ENCODE measurements around the gene ZNF235.

DNA sequence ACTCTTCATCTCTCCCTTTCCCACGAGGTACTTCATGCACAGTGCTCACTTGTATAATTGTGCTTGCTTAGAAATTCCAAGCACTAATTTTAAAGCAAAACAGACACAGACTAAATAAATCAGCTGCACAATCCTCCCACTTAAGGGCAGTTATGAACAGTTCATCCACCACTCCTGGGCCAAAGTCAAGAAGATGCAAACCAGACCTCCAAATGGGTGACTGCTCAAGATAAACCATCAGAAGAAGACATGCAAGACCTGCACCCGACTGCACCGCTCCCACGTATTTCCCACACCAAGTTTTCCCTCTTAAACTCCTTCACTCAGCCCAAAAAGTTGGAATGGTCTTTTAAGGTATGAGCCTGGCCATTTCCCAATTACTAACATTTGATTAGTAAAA, 19.9 kb downstream of the ZNF235 start:
- TF ChIP-seq, protein P1, sequence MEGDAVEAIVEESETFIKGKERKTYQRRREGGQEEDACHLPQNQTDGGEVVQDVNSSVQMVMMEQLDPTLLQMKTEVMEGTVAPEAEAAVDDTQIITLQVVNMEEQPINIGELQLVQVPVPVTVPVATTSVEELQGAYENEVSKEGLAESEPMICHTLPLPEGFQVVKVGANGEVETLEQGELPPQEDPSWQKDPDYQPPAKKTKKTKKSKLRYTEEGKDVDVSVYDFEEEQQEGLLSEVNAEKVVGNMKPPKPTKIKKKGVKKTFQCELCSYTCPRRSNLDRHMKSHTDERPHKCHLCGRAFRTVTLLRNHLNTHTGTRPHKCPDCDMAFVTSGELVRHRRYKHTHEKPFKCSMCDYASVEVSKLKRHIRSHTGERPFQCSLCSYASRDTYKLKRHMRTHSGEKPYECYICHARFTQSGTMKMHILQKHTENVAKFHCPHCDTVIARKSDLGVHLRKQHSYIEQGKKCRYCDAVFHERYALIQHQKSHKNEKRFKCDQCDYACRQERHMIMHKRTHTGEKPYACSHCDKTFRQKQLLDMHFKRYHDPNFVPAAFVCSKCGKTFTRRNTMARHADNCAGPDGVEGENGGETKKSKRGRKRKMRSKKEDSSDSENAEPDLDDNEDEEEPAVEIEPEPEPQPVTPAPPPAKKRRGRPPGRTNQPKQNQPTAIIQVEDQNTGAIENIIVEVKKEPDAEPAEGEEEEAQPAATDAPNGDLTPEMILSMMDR (IDR thresholded peaks at IDR 0.05; ENCODE audit: low read length): no peak
- TF ChIP-seq EZH2phosphoT487 (IDR thresholded peaks at IDR 0.05; ENCODE audit: low read length) (no peak), EZH2 (optimal IDR thresholded peaks at IDR 0.05; ENCODE audit: low read depth, low read length) (no peak)
